NCI-H2171 (cell line): ENCODE data around the gene ITGB1.
A peak's percentile ranks its signal among the peaks of the same experiment; 100 is the strongest.
"Not testable (repeated sequence)": the region's sequence is repeated elsewhere in the genome, so short reads cannot be mapped to it uniquely, and the experiment has no call there.

Experiments used
- DNase-seq: peaks from one replicate; lab custom pipeline; 2025; lab: John Stamatoyannopoulos, UW

ITGB1 gene

DNA sequence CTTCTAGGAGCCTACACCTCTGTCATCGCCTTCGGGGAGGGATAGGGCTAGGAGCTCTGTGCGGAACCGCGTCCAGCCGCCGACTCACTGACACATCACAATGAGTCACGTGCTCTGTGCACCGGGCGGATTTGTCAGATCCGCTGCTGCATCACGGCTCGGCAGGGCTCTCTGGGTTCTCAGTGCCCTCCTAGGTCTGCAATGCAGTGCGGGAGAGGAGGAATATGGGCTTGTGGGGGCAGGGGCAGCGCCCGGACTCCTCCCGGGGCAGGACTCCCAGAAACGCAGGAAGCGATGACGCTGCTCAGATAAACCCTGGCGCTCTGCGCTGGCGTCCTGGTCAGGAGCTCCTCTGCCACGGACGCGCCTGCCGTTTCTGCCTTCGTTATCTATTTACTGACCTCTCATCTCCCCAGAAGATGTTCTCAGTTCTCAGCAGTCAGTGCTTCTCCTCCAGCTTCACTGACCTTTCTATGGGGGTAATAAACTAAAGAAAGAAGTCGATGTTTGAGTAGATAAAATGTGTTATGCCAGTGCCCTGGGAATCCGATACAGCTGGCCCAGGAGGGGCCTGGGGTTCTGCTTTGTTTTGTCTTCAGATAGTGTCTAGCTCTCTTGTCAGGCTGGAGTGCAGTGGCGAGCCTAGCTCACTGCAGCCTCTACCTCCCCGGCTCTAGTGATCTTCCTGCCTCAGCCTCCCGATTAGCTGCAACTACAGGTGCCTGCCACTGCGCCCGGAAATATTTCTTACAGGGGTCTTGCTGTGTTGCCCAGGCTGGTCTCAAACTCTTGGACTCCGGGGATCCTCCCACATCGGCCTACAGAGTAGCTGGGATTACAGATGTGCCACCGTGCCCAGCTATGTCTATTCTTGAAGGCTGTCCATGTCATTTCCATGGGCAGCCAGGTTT, 22.8 kb upstream of the ITGB1 start:
- DNase-seq = peak; percentile 56

DNA sequence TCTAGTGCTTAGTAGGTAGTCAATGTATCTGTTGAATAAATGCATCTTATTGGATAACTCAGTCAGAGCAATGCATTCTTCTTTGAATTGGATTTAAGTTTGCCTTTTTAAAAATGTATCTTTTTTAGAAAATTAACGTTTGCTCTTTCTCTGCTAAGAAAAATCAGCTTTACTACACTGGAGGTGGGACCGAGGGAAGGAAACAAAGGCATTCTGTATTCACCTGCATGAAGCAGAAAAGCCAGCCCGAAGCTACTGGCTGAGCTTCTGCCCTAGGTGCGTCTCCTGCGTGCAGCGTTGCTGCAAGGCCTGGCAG, 22.2 kb upstream of the ITGB1 start:
- DNase-seq = no peak

DNA sequence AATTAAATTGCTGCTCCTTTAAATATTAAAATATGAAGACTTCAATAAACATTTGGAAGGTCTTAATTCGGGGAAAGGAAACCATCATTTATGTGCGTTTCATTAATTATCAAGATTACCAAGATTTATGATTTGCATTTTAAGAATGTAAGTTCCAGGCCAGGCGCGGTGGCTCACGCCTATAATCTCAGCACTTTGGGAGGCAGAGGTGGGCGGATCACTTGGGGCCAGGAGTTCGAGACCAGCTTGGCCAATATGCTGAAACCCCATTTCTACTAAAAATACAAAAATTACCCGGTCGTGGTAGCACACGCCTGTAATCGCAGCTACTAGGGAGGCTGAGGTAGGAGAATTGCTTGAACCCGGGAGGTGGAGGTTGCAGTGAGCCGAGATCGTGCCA, 21.7 kb upstream of the ITGB1 start:
- not testable (repeated sequence) for DNase-seq

DNA sequence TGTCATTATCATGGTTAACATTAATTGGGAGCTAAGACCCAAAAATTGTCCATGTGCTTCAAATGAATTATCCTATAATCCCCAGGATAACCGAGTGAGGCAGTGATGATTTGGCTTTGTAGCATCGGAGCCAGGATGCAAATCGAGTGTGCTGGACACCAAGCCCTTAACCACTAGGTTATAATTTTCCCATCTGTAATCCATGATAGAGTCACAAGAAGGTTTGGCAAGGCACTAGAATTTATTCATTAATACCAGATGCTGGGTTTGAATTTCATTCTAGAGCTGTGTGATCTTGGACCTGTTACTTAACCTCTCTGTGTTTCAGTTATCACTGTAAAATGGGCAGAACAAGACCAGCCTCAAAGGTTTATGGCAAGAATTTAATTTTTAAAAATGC, 21.0 kb upstream of the ITGB1 start:
- DNase-seq = no peak

DNA sequence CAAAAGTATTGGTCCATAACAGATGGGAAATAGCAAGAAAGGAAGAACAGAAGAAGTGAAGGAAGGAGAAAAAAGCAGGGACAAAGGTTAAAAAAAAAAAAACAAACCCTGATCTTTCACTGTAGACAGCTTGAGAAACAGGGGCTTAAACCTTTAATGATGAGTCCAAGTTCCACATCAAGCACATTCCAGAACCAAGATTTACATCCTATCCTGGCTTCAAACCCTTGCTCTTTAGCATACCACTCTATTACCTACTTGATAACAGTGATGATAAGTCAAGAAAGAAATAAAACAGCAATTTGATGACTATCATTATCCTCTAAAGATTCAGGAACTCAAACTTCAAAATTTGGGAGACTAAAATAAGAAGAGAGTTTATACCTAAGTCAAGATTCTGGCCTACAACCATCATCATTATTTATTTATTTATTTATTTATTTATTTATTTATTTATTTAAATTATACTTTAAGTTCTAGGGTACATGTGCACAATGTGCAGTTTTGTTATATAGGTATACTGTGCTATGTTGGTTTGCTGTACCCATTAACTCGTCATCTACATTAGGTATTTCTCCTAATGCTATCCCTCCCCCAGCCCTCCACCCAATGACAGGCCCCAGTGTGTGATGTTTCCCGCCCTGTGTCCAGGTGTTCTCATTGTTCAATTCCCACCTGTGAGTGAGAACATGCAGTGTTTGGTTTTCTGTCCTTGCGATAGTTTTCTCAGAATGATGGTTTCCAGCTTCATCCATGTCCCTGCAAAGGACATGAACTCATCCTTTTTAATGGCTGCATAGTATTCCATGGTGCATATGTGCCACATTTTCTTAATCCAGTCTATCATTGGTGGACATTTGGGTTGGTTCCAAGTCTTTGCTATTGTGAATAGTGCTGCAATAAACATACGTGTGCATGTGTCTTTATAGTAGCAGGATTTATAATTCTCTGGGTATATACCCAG, 20.1 kb upstream of the ITGB1 start:
- DNase-seq = not testable (repeated sequence)

DNA sequence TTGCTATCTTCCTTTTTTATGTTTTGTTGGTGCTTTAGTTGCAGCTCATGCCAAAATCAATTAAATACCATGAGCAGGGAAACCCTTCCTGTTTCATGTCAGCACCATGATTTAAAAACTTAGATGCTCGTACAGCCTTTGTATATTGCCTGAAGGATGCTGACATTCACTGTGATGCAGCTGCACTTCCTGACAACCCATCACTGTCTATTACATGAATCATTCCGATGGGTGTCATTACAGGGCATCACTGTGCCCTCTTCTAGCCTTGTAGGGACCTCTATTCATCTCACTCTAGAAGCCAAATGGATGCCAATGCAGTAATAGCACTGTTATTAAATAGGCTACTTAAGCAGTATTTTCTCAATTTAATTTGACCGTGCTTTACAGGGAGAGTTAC, 18.3 kb upstream of the ITGB1 start:
- no peak for DNase-seq

DNA sequence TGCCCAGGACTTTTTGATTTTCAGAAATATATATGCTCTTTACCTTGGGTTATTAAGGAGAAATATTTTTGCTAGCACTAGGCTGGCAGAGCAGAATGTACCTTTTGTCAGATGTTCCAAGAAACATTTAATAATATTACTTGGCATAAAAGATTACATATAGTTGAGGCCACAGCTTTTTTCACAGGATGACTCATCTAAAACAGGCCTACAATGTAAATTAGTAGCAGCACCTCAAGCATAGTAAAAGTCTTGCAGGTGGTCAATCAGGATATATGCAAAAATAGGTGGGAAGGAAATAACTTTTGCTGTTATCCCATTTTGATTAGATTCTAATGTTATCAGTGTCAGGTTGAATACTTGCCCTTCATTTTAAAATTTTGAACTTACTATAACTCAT, 14.9 kb upstream of the ITGB1 start:
- DNase-seq = no peak

DNA sequence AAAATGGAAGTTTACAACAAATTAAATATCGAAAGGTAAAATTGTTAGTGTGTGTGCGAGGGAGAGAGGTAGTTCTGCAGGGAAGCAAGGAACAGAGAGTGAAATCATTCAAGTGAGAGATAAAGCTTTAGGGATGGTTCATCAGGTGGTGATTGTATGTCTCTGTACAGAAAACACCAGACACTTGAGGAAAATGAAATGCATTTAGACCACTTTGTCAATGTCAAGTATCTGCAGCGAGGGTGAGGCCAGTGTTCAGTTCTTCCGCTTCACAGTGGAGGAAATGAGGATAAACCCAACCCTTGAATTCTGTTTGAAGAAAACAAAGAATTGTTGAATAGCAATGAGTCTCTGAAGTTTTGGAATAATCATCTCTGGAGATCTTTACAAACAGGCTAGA, 14.4 kb upstream of the ITGB1 start:
- DNase-seq = no peak

DNA sequence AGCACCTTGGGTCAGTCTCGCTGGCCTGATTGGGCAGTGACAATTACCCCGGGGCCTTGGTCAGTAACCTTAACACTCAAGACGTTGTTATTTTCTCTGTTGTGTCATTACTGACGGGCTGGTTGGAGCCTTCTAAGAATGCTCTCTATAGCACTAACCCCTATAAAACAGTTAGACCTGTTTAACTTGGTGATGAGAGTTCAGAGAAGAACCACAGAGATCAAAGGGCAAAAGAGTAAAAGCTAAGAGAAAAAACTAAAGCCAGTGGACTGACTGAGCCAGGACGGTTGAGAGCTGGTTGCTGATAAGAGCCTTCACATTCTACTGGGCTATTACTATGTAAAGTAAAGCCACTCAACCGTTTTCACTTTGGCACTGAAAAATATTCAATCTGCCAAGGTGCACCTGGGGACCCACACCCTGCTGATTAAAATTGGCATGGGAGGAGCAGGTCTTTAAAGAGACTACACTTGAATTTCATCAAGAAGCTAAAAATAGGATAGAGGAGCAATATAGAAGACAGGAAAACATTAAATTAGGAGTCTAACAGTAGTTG, 13.6 kb upstream of the ITGB1 start:
- DNase-seq = no peak

DNA sequence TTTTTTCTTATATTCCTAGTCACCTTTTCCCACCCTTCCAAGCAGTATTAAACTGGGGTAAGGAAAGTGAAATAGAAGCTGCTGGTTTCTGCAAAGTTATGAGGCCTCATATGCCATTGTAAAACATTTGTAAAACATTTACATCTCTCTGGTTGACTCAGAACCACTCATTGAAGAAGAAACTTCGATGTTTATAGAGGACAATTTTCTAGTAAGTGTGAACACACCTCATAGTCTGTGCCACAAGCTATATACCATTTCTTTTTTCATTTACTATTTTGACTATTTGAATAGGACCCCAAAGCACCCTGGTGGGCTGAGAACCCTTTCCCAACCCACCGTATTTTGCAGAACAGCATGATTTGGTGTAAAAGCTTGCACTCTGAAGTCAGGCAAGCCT, 12.9 kb upstream of the ITGB1 start:
- no peak for DNase-seq

DNA sequence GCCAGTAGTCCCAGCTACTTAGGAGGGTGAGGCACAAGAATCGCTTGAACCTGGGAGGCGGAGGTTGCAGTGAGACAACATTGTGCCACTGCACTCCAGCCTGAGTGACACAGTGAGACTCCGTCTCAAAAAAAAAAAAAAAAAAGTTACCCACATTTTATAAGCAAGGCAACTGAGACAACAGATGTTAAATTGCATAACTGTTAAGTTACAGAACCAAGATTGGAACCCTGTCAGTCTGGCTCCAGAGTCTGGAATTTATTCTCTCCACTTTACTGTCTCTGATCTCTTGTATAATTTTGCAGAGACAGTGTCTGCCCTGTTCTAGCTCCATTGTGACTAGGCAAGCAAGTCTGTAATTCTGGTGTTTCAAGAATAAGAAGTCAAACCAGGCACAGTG, 6.2 kb upstream of the ITGB1 start:
- DNase-seq = no peak

DNA sequence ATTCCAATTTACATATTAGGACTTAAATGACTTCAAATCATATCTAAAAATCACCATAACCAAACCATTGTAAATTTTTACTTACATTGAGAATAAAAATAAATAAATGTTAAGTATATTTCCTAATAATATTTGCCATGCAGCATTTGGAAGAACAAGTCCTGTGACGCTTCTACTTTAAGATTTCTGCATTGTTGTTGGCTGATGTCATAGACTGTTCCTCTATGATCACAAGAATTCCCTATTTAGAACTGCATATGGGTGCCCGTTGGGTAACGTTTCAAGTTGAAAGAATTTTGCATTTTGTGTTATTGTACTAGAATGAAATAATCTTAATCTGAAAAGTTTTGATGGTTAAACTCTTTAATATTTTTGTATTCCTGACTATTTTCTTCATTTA, 5.1 kb upstream of the ITGB1 start:
- DNase-seq = no peak

DNA sequence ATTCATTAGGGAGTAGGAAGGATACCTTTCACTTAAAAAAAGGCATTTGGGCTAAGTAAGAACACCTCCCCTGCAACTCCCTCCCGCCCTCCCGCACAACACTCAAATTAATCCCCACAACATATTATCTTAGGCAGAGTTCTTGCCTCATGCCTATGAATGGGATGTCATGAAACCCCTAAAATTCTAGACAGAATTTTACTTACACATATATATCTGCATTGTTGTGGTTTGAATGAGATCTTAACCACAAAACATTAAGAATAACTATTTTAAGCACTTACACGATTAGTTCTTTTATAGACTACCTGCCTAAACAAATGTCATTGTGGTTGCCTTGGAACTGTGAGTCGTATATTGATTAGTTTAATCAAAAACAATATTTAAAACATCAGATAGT, 4.5 kb upstream of the ITGB1 start:
- no peak for DNase-seq

DNA sequence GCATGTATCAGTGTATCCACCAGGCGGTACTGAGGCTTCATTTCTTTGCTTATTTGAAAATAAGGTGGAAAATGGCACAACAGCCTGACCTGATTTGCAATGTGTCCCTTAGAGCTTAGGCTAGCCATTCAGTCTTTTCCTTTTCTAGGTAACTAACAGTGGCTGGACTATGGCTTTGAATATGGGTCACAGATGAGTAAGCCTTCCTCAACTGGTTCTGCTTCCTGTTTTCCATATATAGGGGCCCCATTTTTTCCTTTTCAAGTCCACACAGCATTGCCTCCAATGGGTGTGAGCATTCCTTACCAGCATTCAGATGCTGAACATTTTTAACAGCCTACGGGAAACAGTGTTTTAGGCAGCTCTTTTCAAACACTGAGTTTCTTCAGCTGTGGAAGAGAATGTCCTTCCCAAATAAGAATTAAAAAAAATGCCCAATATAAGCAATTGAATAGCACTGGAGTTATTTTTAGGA, 3.9 kb upstream of the ITGB1 start:
- DNase-seq = no peak

DNA sequence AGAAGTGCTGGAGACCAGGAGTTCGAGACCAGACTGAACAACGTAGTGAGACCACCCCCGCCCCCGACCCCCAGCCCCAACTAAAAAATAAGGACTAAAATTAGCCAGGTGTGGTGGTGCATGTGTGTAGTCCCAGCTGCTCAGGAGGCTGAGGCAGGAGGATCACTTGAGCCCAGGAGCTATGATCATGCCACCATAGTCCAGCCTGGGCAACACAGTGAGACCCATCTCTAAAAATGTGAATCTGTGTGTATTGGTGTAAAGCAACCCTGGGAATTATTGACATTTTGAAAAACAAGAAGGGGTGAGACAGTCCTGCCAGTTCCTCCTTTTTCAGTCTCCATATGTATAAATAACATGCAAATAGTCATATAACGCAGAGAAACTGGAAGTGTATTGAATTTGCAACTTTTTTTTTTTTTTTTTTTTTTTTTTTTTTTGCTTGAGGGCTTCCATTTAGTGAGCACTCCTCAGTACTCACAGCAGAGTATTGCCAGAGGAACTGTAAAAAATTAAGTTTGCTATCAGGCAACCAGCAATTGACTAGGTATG, 3.4 kb upstream of the ITGB1 start:
- DNase-seq = no peak

DNA sequence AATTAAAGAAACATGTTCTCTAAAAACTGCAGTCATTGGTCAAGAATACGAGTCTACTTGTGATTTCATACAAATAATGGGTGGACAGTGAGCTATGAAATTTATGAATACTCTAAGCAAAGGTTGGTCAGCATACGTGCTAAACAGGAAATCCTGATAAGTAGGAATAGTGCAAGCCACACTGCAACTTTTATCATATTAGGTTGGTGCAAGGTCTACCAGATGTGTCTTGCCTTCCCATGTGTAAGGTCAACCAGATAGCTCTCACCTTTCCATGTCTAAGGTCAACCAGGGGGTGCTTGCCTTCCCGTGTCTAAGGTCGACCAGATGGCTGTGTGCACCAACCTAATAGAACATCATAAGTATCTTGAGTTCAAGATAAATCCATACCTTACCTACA, 2.0 kb upstream of the ITGB1 start:
- no peak for DNase-seq

DNA sequence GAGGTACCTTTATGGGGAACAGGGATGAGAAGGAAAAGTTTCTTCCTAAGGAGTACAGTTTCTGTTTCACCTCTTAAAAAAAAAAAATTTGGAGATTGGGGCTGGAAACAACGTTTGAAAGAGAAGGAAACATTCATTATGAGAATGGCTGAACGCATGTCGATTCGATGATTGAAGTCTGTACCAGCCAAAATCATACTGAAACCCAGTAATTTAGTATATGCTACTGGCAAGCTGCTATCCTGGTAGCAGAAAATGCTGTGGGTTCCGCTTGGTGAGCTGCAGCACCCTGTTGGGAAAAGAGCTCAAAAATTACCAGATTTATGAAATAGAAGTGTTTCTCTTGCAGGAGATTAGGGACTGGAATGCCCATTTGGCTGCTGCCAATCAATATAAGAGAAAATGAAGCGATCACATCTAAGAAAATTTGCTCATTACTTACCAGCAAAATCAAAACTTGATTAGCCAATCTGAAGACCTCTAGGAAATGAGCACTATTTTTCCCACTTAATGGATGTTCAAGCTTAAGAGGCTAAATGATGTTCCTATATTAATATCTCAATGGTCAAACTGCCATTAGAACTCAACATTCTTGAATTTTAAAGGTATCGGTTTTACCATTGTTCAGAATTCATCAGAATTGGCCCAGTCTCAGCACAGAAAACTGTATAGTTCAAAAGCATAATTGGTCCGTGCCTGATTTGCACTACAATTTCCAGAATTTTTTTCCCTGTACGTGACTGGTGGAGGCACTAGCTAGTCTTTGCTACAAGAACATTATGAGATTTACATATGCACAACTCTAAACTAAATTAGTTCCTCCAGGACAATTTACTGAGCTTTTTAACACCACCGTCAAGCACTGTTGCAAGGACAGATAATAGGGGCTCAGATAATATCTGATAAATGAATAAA, 1.2 kb upstream of the ITGB1 start:
- DNase-seq = no peak

DNA sequence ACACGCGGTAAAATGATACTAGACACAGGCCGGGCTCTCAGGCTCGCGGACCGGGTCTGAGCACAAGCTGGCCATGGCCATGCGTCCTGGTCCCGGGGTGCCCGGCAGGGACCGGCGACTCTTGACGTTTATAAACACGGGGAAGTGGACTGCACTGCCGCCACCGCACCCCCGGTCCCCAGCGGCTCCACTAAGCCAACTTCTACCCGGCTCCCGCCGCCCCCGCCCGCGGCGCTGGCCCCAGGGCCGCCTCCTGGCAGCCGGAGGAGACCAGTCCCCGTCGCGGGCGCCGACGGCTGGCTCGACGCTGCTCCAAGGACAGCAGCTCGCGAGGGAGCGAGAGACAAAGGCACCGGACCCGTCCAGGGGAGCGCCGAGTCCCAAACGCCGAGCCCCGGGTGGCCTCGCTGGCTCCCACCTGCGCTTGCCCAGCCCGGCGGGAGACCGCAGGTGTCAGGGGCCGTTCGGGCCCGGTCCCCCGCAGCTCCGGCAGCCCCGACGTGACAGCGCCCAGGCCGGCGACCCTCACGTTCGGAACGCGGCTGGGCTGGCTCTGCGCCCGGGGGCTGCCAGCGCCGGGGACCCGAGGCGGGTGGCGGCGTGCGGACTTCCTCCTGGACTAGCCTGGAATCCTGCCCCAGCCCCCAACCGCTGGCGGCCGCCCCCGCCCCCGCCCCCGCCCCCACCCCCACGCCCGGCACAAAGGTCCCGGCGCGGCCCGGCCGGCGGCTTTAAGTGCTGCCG, 517 bp downstream of the ITGB1 start:
- no peak for DNase-seq

DNA sequence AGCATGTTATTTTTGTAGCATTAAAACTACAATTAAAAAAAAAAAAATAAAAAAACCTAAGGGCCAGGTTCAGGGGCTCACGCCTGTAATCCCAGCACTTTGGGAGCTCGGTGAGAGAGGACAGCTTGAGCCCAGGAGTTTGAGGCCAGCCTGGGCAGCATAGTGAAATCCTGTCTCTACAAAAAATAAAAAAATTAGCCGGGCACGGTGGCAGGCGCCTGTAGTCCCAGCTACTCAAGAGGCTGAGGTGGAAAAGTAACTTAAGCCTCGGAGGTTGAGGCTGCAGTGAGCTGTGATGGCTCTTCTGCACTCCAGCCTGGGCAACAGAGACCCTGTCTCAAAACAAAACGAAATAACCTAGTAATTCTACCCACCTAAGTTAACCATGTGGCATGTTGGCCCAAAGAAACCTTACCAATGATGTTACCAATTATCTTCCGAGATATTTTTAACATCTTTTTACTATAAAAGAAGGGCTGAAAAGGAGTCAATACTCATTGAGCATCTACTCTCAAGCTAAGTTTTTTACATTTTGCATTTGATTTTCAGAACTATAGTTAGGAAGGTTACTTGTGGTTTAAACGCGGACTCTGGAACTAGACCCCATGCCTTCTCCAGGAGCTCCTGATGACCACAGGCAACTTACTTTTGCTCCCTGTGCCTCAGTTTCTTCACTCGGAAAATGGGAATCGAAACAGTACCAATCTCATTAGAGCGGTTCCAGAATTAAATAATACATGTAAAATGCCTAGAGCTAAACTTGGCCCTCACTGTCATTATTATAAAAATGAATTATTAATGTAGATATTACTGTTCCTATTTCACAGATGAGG, 1.4 kb downstream of the ITGB1 start:
- no peak for DNase-seq

DNA sequence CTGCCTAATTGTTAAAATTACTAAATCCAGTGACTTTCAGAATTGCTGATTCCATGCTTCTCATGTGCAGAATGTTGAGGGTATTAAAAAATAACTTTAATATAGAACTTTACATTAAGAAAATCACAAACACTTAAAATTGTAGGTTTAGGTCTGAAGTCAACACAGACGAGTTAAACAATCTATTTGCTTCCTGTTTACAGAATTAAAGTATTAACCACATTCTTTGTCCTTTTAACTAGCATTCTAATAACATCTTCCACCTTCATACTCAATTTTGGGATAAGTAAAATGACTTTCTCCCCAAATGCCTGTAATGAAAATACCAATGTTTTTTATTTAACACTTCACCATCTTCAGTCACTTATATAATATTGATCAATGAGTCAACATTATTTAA, 2.2 kb downstream of the ITGB1 start:
- DNase-seq = no peak
